Osteoblast (primary cell): ENCODE results near the gene KRT85. TPM values are rescaled to one million over a fixed set of nuclear protein-coding genes. Genes with fewer than 3 reads are reported as not detected.

Source experiments
- DNase-seq: peaks from one replicate; pipeline ENCODE4 v3.0.0; 2011; ENCODE audit warnings: low spot score, mixed read lengths; ENCODE audit not compliant: insufficient read length; ENCODE audit errors: missing footprints
- H2AFZ ChIP-seq: 2 replicates; pipeline ENCODE4 v1.6.0; 2011; ENCODE audit warnings: mild to moderate bottlenecking, low read length
- H3K27ac ChIP-seq: 2 replicates; pipeline ENCODE4 v1.5.1; 2011; ENCODE audit warnings: mild to moderate bottlenecking, low read depth, low read length, moderate library complexity
- H3K27me3 ChIP-seq: 2 replicates; pipeline ENCODE4 v1.6.0; 2012; ENCODE audit warnings: mild to moderate bottlenecking, control low read depth, inconsistent platforms, low read length, moderate library complexity; ENCODE audit not compliant: insufficient read depth
- H3K36me3 ChIP-seq: 2 replicates; pipeline ENCODE4 v1.5.1; 2011; ENCODE audit warnings: mild to moderate bottlenecking, low read length, control low read depth, moderate library complexity; ENCODE audit not compliant: insufficient read depth
- H3K4me1 ChIP-seq: 2 replicates; pipeline ENCODE4 v1.5.1; 2011; ENCODE audit warnings: mild to moderate bottlenecking, low read length, control low read depth, moderate library complexity; ENCODE audit not compliant: insufficient read depth
- H3K4me2 ChIP-seq: 2 replicates; pipeline ENCODE4 v1.6.0; 2011; ENCODE audit warnings: mild to moderate bottlenecking, low read length; ENCODE audit not compliant: insufficient read depth
- H3K4me3 ChIP-seq: fragments of 200-600 bp; sonication (generic); 3 replicates; pipeline ENCODE4 v1.5.1; 2012; ENCODE audit warnings: mild to moderate bottlenecking, low read length, inconsistent platforms; ENCODE audit not compliant: insufficient read depth
- H3K79me2 ChIP-seq: 2 replicates; pipeline ENCODE4 v1.6.0; 2012; ENCODE audit warnings: mild to moderate bottlenecking, low read length, control low read depth, inconsistent platforms; ENCODE audit not compliant: insufficient read depth
- H3K9me3 ChIP-seq: 2 replicates; pipeline ENCODE4 v1.5.1; 2011; ENCODE audit warnings: low read depth, low read length, control low read depth
- H4K20me1 ChIP-seq: 2 replicates; pipeline ENCODE4 v1.6.0; 2012; ENCODE audit warnings: mild to moderate bottlenecking, low read length, control low read depth; ENCODE audit not compliant: insufficient read depth
- CTCF ChIP-seq: IDR thresholded peaks from 2 replicates; pipeline ENCODE4 v1.5.1; 2011; ENCODE audit warnings: mild to moderate bottlenecking, low read depth, low read length, moderate library complexity; ENCODE audit errors: extremely low read depth
- total RNA-seq: library from RNA; depleted of rRNA; stranded (reverse); fragments of >200 nt; gene quantifications from 2 replicates; pipeline ENCODE4 v1.2.3, GENCODE V29; 2012

KRT85 gene
- total RNA-seq, 1 donor = not detected

GRCh38 chr12:52380271-52380694 lies 13.0 kb upstream of the KRT85 start:
- peaks cover 45% of the 10 kb centered on the region for H3K27me3 ChIP-seq

GRCh38 chr12:52379536-52379935 lies 12.3 kb upstream of the KRT85 start:
- Histone ChIP-seq H3K36me3 (no peaks in the 10 kb centered on the region), H3K27ac (no peak overlapping the region), H3K4me2 (no peak overlapping the region), H3K27me3 (peaks cover 39% of the 10 kb centered on the region), H3K4me1 (no peaks in the 10 kb centered on the region), H3K4me3 (no peak overlapping the region), H4K20me1 (no peaks in the 10 kb centered on the region), H2AFZ (no peak overlapping the region), H3K79me2 (no peaks in the 10 kb centered on the region), H3K9me3 (no peaks in the 10 kb centered on the region)
- DNase-seq = peak; percentile 31
- TF ChIP-seq CTCF = no peak

More at GRCh38 chr12:52380271-52380694, 13.0 kb upstream of the KRT85 start:
- DNase-seq = peak; percentile 90
- Histone ChIP-seq H3K79me2 (no peaks in the 10 kb centered on the region), H3K27ac (no peak overlapping the region), H4K20me1 (no peaks in the 10 kb centered on the region), H3K9me3 (no peaks in the 10 kb centered on the region), H3K36me3 (no peaks in the 10 kb centered on the region), H3K4me2 (no peak overlapping the region), H3K4me1 (no peaks in the 10 kb centered on the region), H2AFZ (no peak overlapping the region), H3K4me3 (no peak overlapping the region)
- TF ChIP-seq CTCF = peak; percentile 64

DNA sequence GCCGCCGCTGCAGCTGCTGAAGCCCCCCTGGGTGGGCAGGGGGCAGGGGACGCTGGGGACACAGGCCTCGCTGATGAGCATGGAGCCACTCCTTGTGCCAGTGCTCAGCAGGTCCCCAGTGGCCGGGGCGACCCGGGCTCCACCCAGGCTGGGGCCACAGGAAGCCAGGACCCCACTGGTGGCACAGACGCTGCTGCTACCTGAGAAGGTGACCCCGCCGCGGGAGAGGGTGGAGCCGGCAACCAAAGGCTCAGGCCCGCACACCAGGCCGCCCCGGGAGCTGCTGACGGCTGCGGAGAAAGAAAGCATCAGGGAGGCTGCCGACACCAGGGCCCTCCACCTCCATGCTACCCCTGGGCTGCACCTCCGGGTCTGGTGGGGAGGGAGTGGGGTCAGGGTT lies 10.8 kb upstream of the KRT85 start:
- H3K36me3 ChIP-seq = no peaks in the 10 kb centered on the region
- H3K9me3 ChIP-seq = no peaks in the 10 kb centered on the region
- H3K4me1 ChIP-seq = no peaks in the 10 kb centered on the region
- no peaks in the 10 kb centered on the region for H3K79me2 ChIP-seq
- H3K27me3 ChIP-seq = peaks cover 30% of the 10 kb centered on the region
- H4K20me1 ChIP-seq = no peaks in the 10 kb centered on the region
- no peak overlapping the region for H3K4me2 ChIP-seq
- DNase-seq = peak; percentile 15
- H3K4me3 ChIP-seq = no peak overlapping the region
- H3K27ac ChIP-seq = no peak overlapping the region
- H2AFZ ChIP-seq = no peak overlapping the region
- no peak for TF ChIP-seq CTCF

- Histone ChIP-seq H2AFZ (no peak overlapping the region), H4K20me1 (no peaks in the 10 kb centered on the region), H3K4me2 (no peak overlapping the region), H3K4me3 (no peak overlapping the region), H3K4me1 (no peaks in the 10 kb centered on the region), H3K27ac (no peak overlapping the region), H3K9me3 (no peaks in the 10 kb centered on the region), H3K79me2 (no peaks in the 10 kb centered on the region), H3K27me3 (peaks cover 23% of the 10 kb centered on the region), H3K36me3 (no peaks in the 10 kb centered on the region)
- no peak for DNase-seq
- no peak for TF ChIP-seq CTCF
Measured at GRCh38 chr12:52377266-52377665, 10.0 kb upstream of the KRT85 start.
